Stomach smooth muscle (tissue), 2 donors: ENCODE data around the gene C16orf86.

Experiments
- H3K27ac ChIP-seq: one replicate; pipeline ENCODE4 v1.7.0; 2013; ENCODE audit warnings: mild to moderate bottlenecking, low read length, inconsistent platforms
- H3K27me3 ChIP-seq, 2 donors: one replicate each; pipeline ENCODE4 v1.7.0; 2013; ENCODE audit warnings: low read length in 2 of 2; ENCODE audit not compliant: insufficient read depth in 2 of 2, control insufficient read depth in 1 of 2
- H3K36me3 ChIP-seq, 2 donors: one replicate each; pipeline ENCODE4 v1.7.0; 2013; ENCODE audit warnings: low read length in 2 of 2; ENCODE audit not compliant: control insufficient read depth in 2 of 2, insufficient read depth in 2 of 2
- H3K4me1 ChIP-seq: one replicate; pipeline ENCODE4 v1.7.0; 2013; ENCODE audit warnings: low read length; ENCODE audit not compliant: control insufficient read depth, insufficient read depth
- H3K4me3 ChIP-seq, 2 donors: one replicate each; pipeline ENCODE4 v1.7.0; 2013; ENCODE audit warnings: low read length in 2 of 2
- H3K9ac ChIP-seq, 2 donors: one replicate each; pipeline ENCODE4 v1.7.0; 2013; ENCODE audit warnings: low read length in 2 of 2, mild to moderate bottlenecking in 1 of 2
- H3K9me3 ChIP-seq, 2 donors: one replicate each; pipeline ENCODE4 v1.7.0; 2013; ENCODE audit warnings: low read length in 2 of 2; ENCODE audit not compliant: control insufficient read depth in 2 of 2
- donor health status: healthy.
- donor health status: Pancreatic carcinoma.

C16orf86 gene

GRCh38 chr16:67699265-67699664, 32.7 kb downstream of the C16orf86 start:
- Histone ChIP-seq H3K27ac (no peak overlapping the region), H3K4me3 (no peak overlapping the region), H3K9ac (no peak overlapping the region), H3K9me3 (no peaks in the 10 kb centered on the region), H3K27me3 (no peaks in the 10 kb centered on the region), H3K4me1 (no peaks in the 10 kb centered on the region), H3K36me3 (no peaks in the 10 kb centered on the region)

GRCh38 chr16:67701420-67701819, 34.8 kb downstream of the C16orf86 start:
- no peak overlapping the region for H3K9ac ChIP-seq
- no peak overlapping the region for H3K4me3 ChIP-seq
- H3K4me1 ChIP-seq: no peaks in the 10 kb centered on the region
- no peaks in the 10 kb centered on the region for H3K27me3 ChIP-seq
- no peaks in the 10 kb centered on the region for H3K9me3 ChIP-seq
- peaks cover 0 to 4% of the 10 kb centered on the region in 2 donors for H3K36me3 ChIP-seq
- H3K27ac ChIP-seq: no peak overlapping the region

GRCh38 chr16:67702130-67702529, 35.5 kb downstream of the C16orf86 start:
- Histone ChIP-seq H3K27me3 (no peaks in the 10 kb centered on the region), H3K36me3 (peaks cover 0 to 4% of the 10 kb centered on the region in 2 donors), H3K9ac (no peak overlapping the region), H3K4me3 (no peak overlapping the region), H3K4me1 (no peaks in the 10 kb centered on the region), H3K27ac (no peak overlapping the region), H3K9me3 (no peaks in the 10 kb centered on the region)

GRCh38 chr16:67703626-67704025, 37.0 kb downstream of the C16orf86 start:
- H3K9ac ChIP-seq: no peak overlapping the region
- no peaks in the 10 kb centered on the region for H3K4me1 ChIP-seq
- H3K4me3 ChIP-seq: no peak overlapping the region
- H3K27ac ChIP-seq: no peak overlapping the region
- H3K9me3 ChIP-seq: no peaks in the 10 kb centered on the region
- H3K36me3 ChIP-seq: peaks cover 0 to 4% of the 10 kb centered on the region in 2 donors
- no peaks in the 10 kb centered on the region for H3K27me3 ChIP-seq

GRCh38 chr16:67704110-67704509, 37.5 kb downstream of the C16orf86 start:
- Histone ChIP-seq H3K9ac (no peak overlapping the region), H3K36me3 (peaks cover 0 to 4% of the 10 kb centered on the region in 2 donors), H3K4me1 (no peaks in the 10 kb centered on the region), H3K27ac (no peak overlapping the region), H3K4me3 (no peak overlapping the region), H3K27me3 (no peaks in the 10 kb centered on the region), H3K9me3 (no peaks in the 10 kb centered on the region)

GRCh38 chr16:67707210-67707609, 40.6 kb downstream of the C16orf86 start:
- H3K4me1 ChIP-seq: no peaks in the 10 kb centered on the region
- no peaks in the 10 kb centered on the region for H3K9me3 ChIP-seq
- no peak overlapping the region for H3K27ac ChIP-seq
- H3K4me3 ChIP-seq: no peak overlapping the region
- H3K9ac ChIP-seq: no peak overlapping the region
- H3K27me3 ChIP-seq: no peaks in the 10 kb centered on the region
- peaks cover 0 to 4% of the 10 kb centered on the region in 2 donors for H3K36me3 ChIP-seq

GRCh38 chr16:67707790-67708189, 41.2 kb downstream of the C16orf86 start:
- H3K27me3 ChIP-seq: no peaks in the 10 kb centered on the region
- H3K27ac ChIP-seq: no peak overlapping the region
- no peaks in the 10 kb centered on the region for H3K9me3 ChIP-seq
- no peak overlapping the region for H3K9ac ChIP-seq
- no peak overlapping the region for H3K4me3 ChIP-seq
- no peaks in the 10 kb centered on the region for H3K4me1 ChIP-seq
- H3K36me3 ChIP-seq: peaks cover 0 to 4% of the 10 kb centered on the region in 2 donors

GRCh38 chr16:67708368-67708771, 41.8 kb downstream of the C16orf86 start:
- H3K4me3 ChIP-seq: no peak overlapping the region
- H3K36me3 ChIP-seq: peaks cover 0 to 4% of the 10 kb centered on the region in 2 donors
- no peak overlapping the region for H3K9ac ChIP-seq
- H3K4me1 ChIP-seq: no peaks in the 10 kb centered on the region
- no peaks in the 10 kb centered on the region for H3K27me3 ChIP-seq
- H3K27ac ChIP-seq: no peak overlapping the region
- H3K9me3 ChIP-seq: no peaks in the 10 kb centered on the region

- Histone ChIP-seq H3K9me3 (no peaks in the 10 kb centered on the region), H3K27ac (no peak overlapping the region), H3K36me3 (peaks cover 0 to 4% of the 10 kb centered on the region in 2 donors), H3K4me1 (no peaks in the 10 kb centered on the region), H3K9ac (no peak overlapping the region), H3K27me3 (no peaks in the 10 kb centered on the region), H3K4me3 (no peak overlapping the region)
Measured at GRCh38 chr16:67709050-67709449, 42.4 kb downstream of the C16orf86 start.

GRCh38 chr16:67710607-67711006, 44.0 kb downstream of the C16orf86 start:
- Histone ChIP-seq H3K4me1 (no peaks in the 10 kb centered on the region), H3K27ac (no peak overlapping the region), H3K36me3 (no peaks in the 10 kb centered on the region), H3K9me3 (no peaks in the 10 kb centered on the region), H3K27me3 (no peaks in the 10 kb centered on the region), H3K9ac (no peak overlapping the region), H3K4me3 (no peak overlapping the region)

- no peaks in the 10 kb centered on the region for H3K27me3 ChIP-seq
- H3K9ac ChIP-seq: no peak overlapping the region
- H3K9me3 ChIP-seq: no peaks in the 10 kb centered on the region
- peaks cover 9% of the 10 kb centered on the region for H3K4me1 ChIP-seq
- H3K27ac ChIP-seq: no peak overlapping the region
- no peaks in the 10 kb centered on the region for H3K36me3 ChIP-seq
- no peak overlapping the region for H3K4me3 ChIP-seq
Measured at GRCh38 chr16:67713647-67714273, 47.1 kb downstream of the C16orf86 start.
